Measurements from ENCODE around the gene PODXL. TPM values are rescaled to one million over a fixed set of nuclear protein-coding genes. Genes with fewer than 3 reads are reported as not detected.

The PODXL gene
- total and polyA plus RNA-seq, 8 donors: 23.0 to 71.5 (median 35.9) TPM

- TF ChIP-seq CTCF (IDR thresholded peaks at IDR 0.05): no peak
- Histone ChIP-seq H3K4me3 (peak overlapping the region in 3 of 4 donors; percentile 61 to 87 (median 83)), H3K27me3 (no peaks in the 10 kb centered on the region), H3K4me1 (peaks cover 0 to 14% (median 9%) of the 10 kb centered on the region in 3 donors), H3K36me3 (no peaks in the 10 kb centered on the region), H3K27ac (no peak overlapping the region), H3K9me3 (no peaks in the 10 kb centered on the region)
- intact Hi-C loops (cut with DNase I): no loop called here
- no peak for ATAC-seq
- no peak for DNase-seq
- WGBS, 2 donors: 55 to 56% methylated on average over 4 of the region's 4 CpGs
- no peak for FAIRE-seq
Measured at GRCh38 chr7:131553931-131554330, 2.5 kb downstream of the PODXL start.

GRCh38 chr7:131552053-131552452, 4.4 kb downstream of the PODXL start:
- TF ChIP-seq CTCF (IDR thresholded peaks at IDR 0.05): no peak
- Histone ChIP-seq H3K27ac (no peak overlapping the region), H3K4me1 (peaks cover 0 to 8% (median 0%) of the 10 kb centered on the region in 3 donors), H3K4me3 (no peak overlapping the region), H3K9me3 (no peaks in the 10 kb centered on the region), H3K36me3 (no peaks in the 10 kb centered on the region), H3K27me3 (no peaks in the 10 kb centered on the region)
- intact Hi-C loops (cut with DNase I): no loop called here
- DNase-seq (no peak), ATAC-seq (no peak), FAIRE-seq (no peak)
- 77 to 81% methylated on average over 6 of the region's 6 CpGs for WGBS, 2 donors

DNA sequence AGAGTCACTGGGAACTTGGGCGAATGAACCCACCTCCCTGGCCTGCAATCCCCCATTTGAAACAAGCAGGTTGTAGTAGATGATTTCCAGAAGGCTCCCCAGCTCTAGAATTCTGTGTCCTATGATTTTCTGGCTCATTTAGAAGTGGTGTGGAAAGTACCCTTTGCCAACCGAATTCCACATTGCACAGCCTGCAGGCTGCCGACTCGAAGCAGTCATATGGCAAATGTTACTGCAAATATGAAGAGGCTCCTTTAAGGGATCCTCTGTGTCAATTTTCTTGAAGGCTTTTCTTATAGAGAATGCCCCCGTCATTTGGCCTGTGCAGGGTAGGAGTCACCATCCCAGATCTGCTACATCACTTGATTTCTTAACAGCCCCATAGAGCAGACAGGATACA, 5.6 kb downstream of the PODXL start:
- Histone ChIP-seq H3K4me1 (peaks cover 5 to 13% (median 6%) of the 10 kb centered on the region in 3 donors), H3K27me3 (no peaks in the 10 kb centered on the region), H3K4me3 (no peak overlapping the region), H3K36me3 (no peaks in the 10 kb centered on the region), H3K9me3 (no peaks in the 10 kb centered on the region), H3K27ac (no peak overlapping the region)
- 65 to 71% methylated on average over 5 of the region's 5 CpGs for WGBS, 2 donors
- intact Hi-C loops (cut with DNase I): no loop called here
- peak in 1 of 6 donors; percentile 24 for DNase-seq
- no peak for ATAC-seq
- no peak for FAIRE-seq
- TF ChIP-seq CTCF (IDR thresholded peaks at IDR 0.05): no peak

GRCh38 chr7:131548371-131548770, 8.1 kb downstream of the PODXL start:
- H3K4me3 ChIP-seq: no peak overlapping the region

More at GRCh38 chr7:131548371-131548770, 8.1 kb downstream of the PODXL start:
- Histone ChIP-seq H3K27me3 (no peaks in the 10 kb centered on the region), H3K36me3 (no peaks in the 10 kb centered on the region), H3K4me1 (peaks cover 11 to 20% (median 15%) of the 10 kb centered on the region in 3 donors), H3K9me3 (no peaks in the 10 kb centered on the region), H3K27ac (no peak overlapping the region)
- 81 to 93% methylated on average over 2 of the region's 2 CpGs for WGBS, 2 donors
- DNase-seq (no peak), FAIRE-seq (no peak), ATAC-seq (no peak)
- intact Hi-C loops (cut with DNase I): no loop called here
- no peak for TF ChIP-seq CTCF (IDR thresholded peaks at IDR 0.05)
